Subcutaneous adipose tissue (tissue), 4 donors: ENCODE data around the gene ATG16L2. TPM values are rescaled to one million over a fixed set of nuclear protein-coding genes. Genes with fewer than 3 reads are reported as not detected.

Experiments
- CTCF ChIP-seq: fragments of 450-650 bp; IDR thresholded peaks from one replicate; pipeline ENCODE4 v1.5.1; 2016; ENCODE audit warnings: low read depth, mild to moderate bottlenecking, control low read depth, antibody characterized with exemption, moderate library complexity
- total RNA-seq, 4 donors: library from RNA; depleted of rRNA; stranded (reverse); fragments of >200 nt; gene quantifications; one replicate each; pipeline ENCODE4 v1.1.0, GENCODE V29; 2016

Gene ATG16L2
- total RNA-seq, 4 donors from 2014 or later = 12.6 to 50.8 (median 34.0) TPM

GRCh38 chr11:72838691-72839305, 24.6 kb downstream of the ATG16L2 start:
- TF ChIP-seq CTCF = no peak

GRCh38 chr11:72840780-72841179, 26.6 kb downstream of the ATG16L2 start:
- TF ChIP-seq CTCF = no peak

GRCh38 chr11:72841397-72841796, 27.2 kb downstream of the ATG16L2 start:
- TF ChIP-seq CTCF = no peak

- TF ChIP-seq CTCF = no peak
Measured at GRCh38 chr11:72842126-72842525, 27.9 kb downstream of the ATG16L2 start.

GRCh38 chr11:72842653-72843330, 28.6 kb downstream of the ATG16L2 start:
- no peak for TF ChIP-seq CTCF

GRCh38 chr11:72844356-72844755, 30.1 kb downstream of the ATG16L2 start:
- TF ChIP-seq CTCF = no peak

- no peak for TF ChIP-seq CTCF
Measured at GRCh38 chr11:72848846-72849466, 34.7 kb downstream of the ATG16L2 start.
